Gastrocnemius medialis (tissue), 4 donors: ENCODE data around the gene RLN3.

Experiments used
- POLR2A ChIP-seq, 2 donors: fragments of 450-650 bp; IDR thresholded peaks; one replicate each; pipeline ENCODE4 v1.6.1; 2017; ENCODE audit warnings: antibody characterized with exemption in 2 of 2, mild to moderate bottlenecking in 2 of 2, moderate library complexity in 2 of 2
- TF ChIP-seq, protein P1 (sequence below), 5 experiments: fragments of 450-650 bp in 3 of 5; fragments of 200-600 bp in 2 of 5; sonication (generic) in 2 of 5; IDR thresholded peaks in 4 of 5; conservative IDR thresholded peaks in 1 of 5; 1 replicate in 4 of 5; 2 replicates in 1 of 5; pipeline ENCODE4 v1.5.1; 2016 to 2019; ENCODE audit warnings: antibody characterized with exemption in 5 of 5, mild to moderate bottlenecking in 3 of 5, moderate library complexity in 3 of 5

DNA sequence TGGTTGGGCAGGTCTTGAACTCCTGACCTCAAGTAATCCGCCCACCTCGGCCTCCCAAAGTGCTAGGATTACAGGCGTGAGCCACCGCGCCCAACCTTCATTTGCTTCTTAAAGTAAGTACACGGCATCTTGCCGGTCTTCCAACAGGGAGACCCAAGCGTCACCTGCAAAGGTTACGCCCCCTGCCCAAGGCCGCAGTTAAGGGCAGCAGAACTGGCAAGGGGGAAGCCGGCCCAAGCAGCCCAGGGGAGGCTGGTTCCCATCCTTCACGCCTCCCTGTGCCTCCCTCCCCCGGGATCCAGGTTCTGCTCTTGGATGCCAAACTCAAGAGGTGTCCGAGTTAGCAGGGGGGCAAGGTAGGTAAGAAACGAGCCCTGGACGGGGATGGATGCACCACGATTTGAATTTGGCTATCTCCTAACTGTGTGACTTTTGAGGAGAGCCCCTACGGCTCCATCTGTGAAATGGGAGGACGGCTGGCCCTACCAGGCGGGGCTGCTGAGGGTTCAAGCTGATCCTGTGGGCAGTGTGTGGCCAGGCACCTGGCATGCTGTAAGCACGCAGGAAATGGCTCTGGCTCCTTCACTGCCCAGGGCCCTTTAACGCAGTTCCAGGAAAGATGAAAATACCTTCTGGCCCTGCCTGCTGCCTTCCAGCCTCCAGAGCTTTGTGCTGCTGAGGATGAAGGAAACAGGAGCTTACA is 30.9 kb upstream of the RLN3 start:
- TF ChIP-seq, protein P1, sequence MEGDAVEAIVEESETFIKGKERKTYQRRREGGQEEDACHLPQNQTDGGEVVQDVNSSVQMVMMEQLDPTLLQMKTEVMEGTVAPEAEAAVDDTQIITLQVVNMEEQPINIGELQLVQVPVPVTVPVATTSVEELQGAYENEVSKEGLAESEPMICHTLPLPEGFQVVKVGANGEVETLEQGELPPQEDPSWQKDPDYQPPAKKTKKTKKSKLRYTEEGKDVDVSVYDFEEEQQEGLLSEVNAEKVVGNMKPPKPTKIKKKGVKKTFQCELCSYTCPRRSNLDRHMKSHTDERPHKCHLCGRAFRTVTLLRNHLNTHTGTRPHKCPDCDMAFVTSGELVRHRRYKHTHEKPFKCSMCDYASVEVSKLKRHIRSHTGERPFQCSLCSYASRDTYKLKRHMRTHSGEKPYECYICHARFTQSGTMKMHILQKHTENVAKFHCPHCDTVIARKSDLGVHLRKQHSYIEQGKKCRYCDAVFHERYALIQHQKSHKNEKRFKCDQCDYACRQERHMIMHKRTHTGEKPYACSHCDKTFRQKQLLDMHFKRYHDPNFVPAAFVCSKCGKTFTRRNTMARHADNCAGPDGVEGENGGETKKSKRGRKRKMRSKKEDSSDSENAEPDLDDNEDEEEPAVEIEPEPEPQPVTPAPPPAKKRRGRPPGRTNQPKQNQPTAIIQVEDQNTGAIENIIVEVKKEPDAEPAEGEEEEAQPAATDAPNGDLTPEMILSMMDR (IDR thresholded peaks at IDR 0.05 in 4 of 5, conservative IDR thresholded peaks at IDR 0.05 in 1 of 5): no peak
- no peak for TF ChIP-seq POLR2A (IDR thresholded peaks at IDR 0.05)
